Ovary (tissue), 3 donors: ENCODE results near the gene SAMD4A.

Experiments used
- POLR2A ChIP-seq: fragments of 450-650 bp; IDR thresholded peaks from one replicate; pipeline ENCODE4 v1.6.1; 2017; ENCODE audit warnings: antibody characterized with exemption, mild to moderate bottlenecking, moderate library complexity
- TF ChIP-seq, protein P1 (sequence below), 3 donors: fragments of 450-650 bp in 2 of 3; fragments of 200-600 bp in 1 of 3; IDR thresholded peaks; one replicate each; pipeline versions ENCODE4 v1.5.1 to v1.8.0; 2016 to 2022; ENCODE audit warnings: antibody characterized with exemption in 3 of 3, mild to moderate bottlenecking in 1 of 3
- donor health status: DM: no; HTN: no; CAD: no.

DNA sequence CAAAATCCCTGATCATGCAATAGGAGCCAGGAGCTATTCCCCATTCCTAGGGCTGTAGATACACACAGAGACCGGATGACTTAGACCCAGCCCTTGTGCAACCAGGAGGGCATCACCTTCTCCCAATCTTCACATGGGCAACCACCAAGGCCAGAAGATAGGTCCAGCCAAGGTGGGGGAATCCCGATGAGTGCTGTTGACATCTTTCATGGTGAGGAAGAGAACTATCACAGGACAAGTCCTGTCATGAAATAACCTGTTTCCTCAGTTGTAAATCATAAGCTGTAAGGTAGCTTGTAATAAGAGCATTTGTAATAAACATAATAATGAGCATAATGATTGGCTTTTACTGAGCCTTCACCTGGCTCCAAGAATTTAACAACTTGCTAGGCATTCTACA, 246.2 kb downstream of the SAMD4A start:
- TF ChIP-seq, protein P1, sequence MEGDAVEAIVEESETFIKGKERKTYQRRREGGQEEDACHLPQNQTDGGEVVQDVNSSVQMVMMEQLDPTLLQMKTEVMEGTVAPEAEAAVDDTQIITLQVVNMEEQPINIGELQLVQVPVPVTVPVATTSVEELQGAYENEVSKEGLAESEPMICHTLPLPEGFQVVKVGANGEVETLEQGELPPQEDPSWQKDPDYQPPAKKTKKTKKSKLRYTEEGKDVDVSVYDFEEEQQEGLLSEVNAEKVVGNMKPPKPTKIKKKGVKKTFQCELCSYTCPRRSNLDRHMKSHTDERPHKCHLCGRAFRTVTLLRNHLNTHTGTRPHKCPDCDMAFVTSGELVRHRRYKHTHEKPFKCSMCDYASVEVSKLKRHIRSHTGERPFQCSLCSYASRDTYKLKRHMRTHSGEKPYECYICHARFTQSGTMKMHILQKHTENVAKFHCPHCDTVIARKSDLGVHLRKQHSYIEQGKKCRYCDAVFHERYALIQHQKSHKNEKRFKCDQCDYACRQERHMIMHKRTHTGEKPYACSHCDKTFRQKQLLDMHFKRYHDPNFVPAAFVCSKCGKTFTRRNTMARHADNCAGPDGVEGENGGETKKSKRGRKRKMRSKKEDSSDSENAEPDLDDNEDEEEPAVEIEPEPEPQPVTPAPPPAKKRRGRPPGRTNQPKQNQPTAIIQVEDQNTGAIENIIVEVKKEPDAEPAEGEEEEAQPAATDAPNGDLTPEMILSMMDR (IDR thresholded peaks at IDR 0.05), result no peak
- TF ChIP-seq POLR2A, result no peak
